HCT116 (cell line): ENCODE results near the gene DCAF5. TPM values are rescaled to one million over a fixed set of nuclear protein-coding genes. Genes with fewer than 3 reads are reported as not detected.

Source experiments
- ATAC-seq: fragments of 200-7000 bp; cut with Tn5 transposase; 2 replicates; pipeline ENCODE4 v1.9.1; 2020; ENCODE audit warnings: mild to moderate bottlenecking, moderate library complexity
- BruUV-seq: library from RNA; stranded (reverse); fragments of 400-500 nt; replicated peaks from 2 replicates; lab custom pipeline; 2021; lab: Mats Ljungman, UMichigan
- CTCF ChIA-PET: fragments of 300-600 bp; sonication (Branson Sonifier 250); formaldehyde crosslinking; loops from one replicate; lab custom pipeline; 2021; ENCODE audit warnings: antibody characterized with exemption; lab: Charles Lee
- POLR2A ChIA-PET: fragments of 300-600, 350-600 bp; sonication (Branson Sonifier 250); formaldehyde crosslinking; loops from one replicate; lab custom pipeline; 2021; ENCODE audit warnings: antibody characterized with exemption; lab: Charles Lee
- RAD21 ChIA-PET, 2 experiments: fragments of 300-600 bp; sonication (Branson Sonifier 250); formaldehyde crosslinking; loops; one replicate each; lab custom pipeline; 2023; ENCODE audit warnings: low total read pairs in 2 of 2; ENCODE audit not compliant: uncharacterized antibody in 2 of 2, unreplicated experiment in 2 of 2, low non-redundant PET in 1 of 2; lab: Charles Lee
- DNase-seq: peaks from one replicate; pipeline ENCODE4 v3.0.0-alpha.2; 2010; ENCODE audit warnings: low read depth, low spot score
- H2AFZ ChIP-seq: fragments of 200-600 bp; shearing (Covaris generic), sonication (generic); 2 replicates; pipeline ENCODE4 v1.6.1; 2017; ENCODE audit warnings: low read depth, mixed run types, mixed read lengths, antibody characterized with exemption, low read length; ENCODE audit not compliant: poor library complexity, severe bottlenecking
- H3K27ac ChIP-seq: 2 replicates; pipeline ENCODE4 v1.5.1; 2012; ENCODE audit warnings: low read depth, low read length
- H3K27me3 ChIP-seq: fragments of 200-600 bp; sonication (generic); 2 replicates; pipeline ENCODE4 v1.6.1; 2016; ENCODE audit warnings: mixed run types, low read length, mixed read lengths; ENCODE audit not compliant: insufficient read depth
- H3K36me3 ChIP-seq, 2 experiments: fragments of 200-500 bp in 1 of 2; fragments of 200-600 bp in 1 of 2; sonication (Bioruptor generic) in 1 of 2; sonication (generic) in 1 of 2; 2 replicates each; pipeline versions ENCODE4 v1.5.1 to v1.6.1; 2014 to 2016; ENCODE audit warnings: low read length in 2 of 2, inconsistent platforms in 1 of 2, mixed read lengths in 1 of 2, mixed run types in 1 of 2; ENCODE audit not compliant: insufficient read depth in 2 of 2, control insufficient read depth in 1 of 2
- H3K4me1 ChIP-seq, 2 experiments: fragments of 200-600 bp in 1 of 2; sonication (generic) in 1 of 2; 2 replicates each; pipeline versions ENCODE4 v1.5.1 to v1.6.1; 2012 to 2017; ENCODE audit warnings: low read length in 2 of 2, inconsistent platforms in 1 of 2, mild to moderate bottlenecking in 1 of 2, mixed read lengths in 1 of 2, mixed run types in 1 of 2, moderate library complexity in 1 of 2; ENCODE audit not compliant: insufficient read depth in 2 of 2, control insufficient read depth in 1 of 2
- H3K4me2 ChIP-seq: fragments of 200-600 bp; sonication (generic); 2 replicates; pipeline ENCODE4 v1.6.1; 2017; ENCODE audit warnings: mixed run types, low read length, mixed read lengths
- H3K4me3 ChIP-seq, 2 experiments: fragments of 200-600 bp in 1 of 2; sonication (generic) in 1 of 2; replicated peaks in 1 of 2; 2 replicates each; pipeline ENCODE4 v1.5.1; 2011 to 2016; ENCODE audit warnings: low read length in 2 of 2, control low read depth in 1 of 2, low read depth in 1 of 2, mild to moderate bottlenecking in 1 of 2, mixed read lengths in 1 of 2, mixed run types in 1 of 2
- H3K79me2 ChIP-seq: fragments of 200-600 bp; sonication (generic); 2 replicates; pipeline ENCODE4 v1.6.1; 2017; ENCODE audit warnings: mild to moderate bottlenecking, mixed run types, low read length, moderate library complexity, mixed read lengths; ENCODE audit not compliant: insufficient read depth
- H3K9ac ChIP-seq: fragments of 200-600 bp; sonication (generic); 2 replicates; pipeline ENCODE4 v1.6.1; 2016; ENCODE audit warnings: low read length, mixed read lengths
- H3K9me2 ChIP-seq: fragments of 200-600 bp; sonication (generic), shearing (Covaris generic); 2 replicates; pipeline ENCODE4 v1.6.1; 2017; ENCODE audit warnings: mixed run types, mild to moderate bottlenecking, moderate library complexity; ENCODE audit not compliant: insufficient read depth
- H3K9me3 ChIP-seq, 2 experiments: fragments of 200-500 bp in 1 of 2; fragments of 200-600 bp in 1 of 2; sonication (Bioruptor generic) in 1 of 2; sonication (generic) in 1 of 2; 2 replicates each; pipeline ENCODE4 v1.6.1; 2014 to 2017; ENCODE audit warnings: low read length in 2 of 2, mixed read lengths in 2 of 2, inconsistent platforms in 1 of 2, low read depth in 1 of 2, mild to moderate bottlenecking in 1 of 2, mixed run types in 1 of 2, moderate library complexity in 1 of 2; ENCODE audit not compliant: control insufficient read depth in 1 of 2, insufficient read depth in 1 of 2
- H4K20me1 ChIP-seq: fragments of 200-600 bp; sonication (generic), shearing (Covaris generic); 2 replicates; pipeline ENCODE4 v1.6.1; 2017; ENCODE audit warnings: mixed run types, mild to moderate bottlenecking, moderate library complexity; ENCODE audit not compliant: insufficient read depth
- CEBPB ChIP-seq: IDR thresholded peaks from 2 replicates; pipeline ENCODE4 v1.6.1; 2012; ENCODE audit warnings: low read depth
- EGR1 ChIP-seq: IDR thresholded peaks from 2 replicates; pipeline ENCODE4 v1.6.1; 2012; ENCODE audit warnings: low read depth
- ELF1 ChIP-seq: IDR thresholded peaks from 2 replicates; pipeline ENCODE4 v1.6.1; 2012; ENCODE audit warnings: low read depth, borderline replicate concordance
- EZH2 ChIP-seq: fragments of 200-600 bp; sonication (generic); IDR thresholded peaks from 2 replicates; pipeline ENCODE4 v1.6.1; 2017; ENCODE audit warnings: antibody characterized with exemption, mixed run types
- EZH2phosphoT487 ChIP-seq: fragments of 200-600 bp; IDR thresholded peaks from 2 replicates; pipeline ENCODE4 v1.6.1; 2018; ENCODE audit warnings: antibody characterized with exemption, borderline replicate concordance
- FOSL1 ChIP-seq: IDR thresholded peaks from 2 replicates; pipeline ENCODE4 v1.6.1; 2012; ENCODE audit warnings: low read depth
- JUND ChIP-seq: IDR thresholded peaks from 2 replicates; pipeline ENCODE4 v1.6.1; 2012
- POLR2A ChIP-seq: IDR thresholded peaks from 2 replicates; pipeline ENCODE4 v1.7.0; 2011; ENCODE audit warnings: borderline replicate concordance; ENCODE audit not compliant: insufficient read depth, insufficient read length; ENCODE audit errors: extremely low read depth
- RAD21 ChIP-seq: IDR thresholded peaks from 2 replicates; pipeline ENCODE4 v1.6.1; 2012; ENCODE audit warnings: low read depth, mild to moderate bottlenecking
- SIN3A ChIP-seq: IDR thresholded peaks from 2 replicates; pipeline ENCODE4 v1.6.1; 2012; ENCODE audit warnings: low read depth
- SRF ChIP-seq: IDR thresholded peaks from 2 replicates; pipeline ENCODE4 v1.6.1; 2012; ENCODE audit warnings: low read depth
- YY1 ChIP-seq: IDR thresholded peaks from 2 replicates; pipeline ENCODE4 v1.6.1; 2011; ENCODE audit warnings: low read length, low read depth, moderate library complexity, mild to moderate bottlenecking; ENCODE audit not compliant: insufficient replicate concordance; ENCODE audit errors: extremely low read depth
- ZNF274 ChIP-seq: fragments of 200-500 bp; sonication (Bioruptor generic); IDR thresholded peaks from 2 replicates; pipeline ENCODE4 v1.6.1; 2014; ENCODE audit warnings: mild to moderate bottlenecking, low read depth, low read length, inconsistent platforms
- intact Hi-C: fragments of 100-400 bp; cut with micrococcal nuclease; formaldehyde crosslinking; loops from 2 replicates; pipeline ENCODE4 v1.10.0; 2022
- total RNA-seq: library from RNA; stranded (reverse); gene quantifications from one replicate; pipeline ENCODE4 v1.2.1, GENCODE V29; 2021; ENCODE audit not compliant: unreplicated experiment
- TF ChIP-seq, protein P1 (sequence below): IDR thresholded peaks from 2 replicates; pipeline ENCODE4 v1.6.1; 2012
- TF ChIP-seq, protein P2 (sequence below), 3 experiments: fragments of 200-600 bp in 1 of 3; sonication (generic) in 1 of 3; IDR thresholded peaks in 2 of 3; conservative IDR thresholded peaks in 1 of 3; 2 replicates each; pipeline ENCODE4 v1.5.1; 2012 to 2017; ENCODE audit warnings: low read depth in 2 of 3, low read length in 2 of 3, antibody characterized with exemption in 1 of 3, borderline replicate concordance in 1 of 3, control low read depth in 1 of 3, mild to moderate bottlenecking in 1 of 3, mixed read lengths in 1 of 3, mixed run types in 1 of 3, moderate library complexity in 1 of 3; ENCODE audit not compliant: insufficient read depth in 1 of 3
- TF ChIP-seq, protein P3 (sequence below): IDR thresholded peaks from 2 replicates; pipeline ENCODE4 v1.6.1; 2012; ENCODE audit warnings: low read depth
- TF ChIP-seq, protein P4 (sequence below): IDR thresholded peaks from 2 replicates; pipeline ENCODE4 v1.6.1; 2011; ENCODE audit warnings: mild to moderate bottlenecking, low read length, moderate library complexity; ENCODE audit not compliant: insufficient replicate concordance; ENCODE audit errors: extremely low read depth
- TF ChIP-seq, protein P5 (sequence below): IDR thresholded peaks from 2 replicates; pipeline ENCODE4 v1.6.1; 2012

The DCAF5 gene
- total RNA-seq, 1 experiment from 2014 or later = 27.1 TPM

DNA sequence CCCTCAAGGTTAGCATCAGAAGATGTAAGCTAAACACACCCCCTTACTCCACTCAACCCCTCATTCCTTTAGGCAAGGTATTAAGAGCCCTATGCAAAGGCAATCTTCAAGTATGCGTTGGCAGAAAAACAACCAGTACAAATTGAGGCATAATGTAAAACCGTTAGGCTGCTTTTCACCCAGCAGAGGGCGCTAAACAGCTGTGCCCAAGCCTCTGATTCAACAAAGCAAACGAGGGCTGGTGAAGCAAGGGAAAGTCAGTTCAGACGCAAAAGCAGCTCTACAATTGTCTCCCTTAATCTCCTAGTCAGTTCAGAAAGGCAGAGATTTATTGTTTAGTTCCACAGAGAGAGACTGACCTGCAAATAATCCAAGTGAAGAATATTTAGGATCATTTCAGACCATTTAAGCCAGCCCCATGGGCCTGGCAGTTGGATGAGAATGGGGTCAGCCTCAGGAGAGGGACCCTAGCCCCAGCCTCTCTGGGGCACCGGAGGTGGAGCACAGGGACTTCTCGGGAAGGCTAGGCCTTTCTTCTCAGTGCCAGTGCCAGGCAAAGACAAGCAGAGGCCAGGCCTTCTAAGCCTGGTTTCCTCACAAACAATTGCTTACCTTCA, 23.5 kb downstream of the DCAF5 start (continued):
- TF ChIP-seq, protein P1, sequence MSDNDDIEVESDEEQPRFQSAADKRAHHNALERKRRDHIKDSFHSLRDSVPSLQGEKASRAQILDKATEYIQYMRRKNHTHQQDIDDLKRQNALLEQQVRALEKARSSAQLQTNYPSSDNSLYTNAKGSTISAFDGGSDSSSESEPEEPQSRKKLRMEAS = no peak
- peak; percentile 39 for TF ChIP-seq YY1

DNA sequence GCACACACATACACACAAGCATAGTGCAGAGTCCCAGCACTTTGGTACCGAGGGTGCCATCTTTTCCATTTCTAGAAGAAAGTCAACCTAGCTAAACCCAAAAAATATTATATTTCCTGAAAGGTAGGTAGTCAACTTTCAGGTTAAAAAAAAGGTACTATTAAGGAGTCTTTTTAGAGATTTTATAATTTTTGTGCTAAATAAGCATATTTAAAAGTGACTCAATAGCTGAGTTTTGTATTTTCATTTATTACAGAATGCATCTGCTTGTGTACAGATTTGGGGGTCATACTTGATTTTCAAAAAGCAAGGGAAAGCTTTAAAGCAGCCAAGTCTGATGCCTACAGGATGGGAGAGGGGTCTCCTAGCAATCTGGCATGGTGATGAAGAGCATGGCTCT, 34.6 kb downstream of the DCAF5 start:
- no peak overlapping the region for H3K4me2 ChIP-seq
- DNase-seq (no peak), ATAC-seq (no peak)
- BruUV-seq = no TSS peak
- intact Hi-C loops = no loop called here
- H3K27me3 ChIP-seq = no peaks in the 10 kb centered on the region
- no peak overlapping the region for H3K27ac ChIP-seq
- no peak overlapping the region for H3K4me3 ChIP-seq
- H2AFZ ChIP-seq = no peak overlapping the region
- POLR2A ChIA-PET = no interaction called here
- no peak overlapping the region for H3K9ac ChIP-seq
- H3K79me2 ChIP-seq = no peaks in the 10 kb centered on the region
- H3K36me3 ChIP-seq = peaks cover 0 to 6% of the 10 kb centered on the region in 2 experiments; a peak in 2 of 4 replicates
- RAD21 ChIA-PET = no interaction called here
- no peaks in the 10 kb centered on the region for H3K9me3 ChIP-seq
- CTCF ChIA-PET = interaction anchor here (2.3 kb wide), 1 partner anchor 11 kb away, joined by 9 read pairs; no protein-coding TSS in a partner anchor
- no peaks in the 10 kb centered on the region for H3K4me1 ChIP-seq
- no peaks in the 10 kb centered on the region for H4K20me1 ChIP-seq
- no peaks in the 10 kb centered on the region for H3K9me2 ChIP-seq
- TF ChIP-seq RAD21 (no peak), FOSL1 (no peak), SIN3A (no peak), YY1 (no peak), EZH2 (no peak), POLR2A (no peak), SRF (no peak), ZNF274 (no peak), ELF1 (no peak), EGR1 (no peak), EZH2phosphoT487 (no peak), CEBPB (no peak), JUND (no peak)
- TF ChIP-seq, protein P2, sequence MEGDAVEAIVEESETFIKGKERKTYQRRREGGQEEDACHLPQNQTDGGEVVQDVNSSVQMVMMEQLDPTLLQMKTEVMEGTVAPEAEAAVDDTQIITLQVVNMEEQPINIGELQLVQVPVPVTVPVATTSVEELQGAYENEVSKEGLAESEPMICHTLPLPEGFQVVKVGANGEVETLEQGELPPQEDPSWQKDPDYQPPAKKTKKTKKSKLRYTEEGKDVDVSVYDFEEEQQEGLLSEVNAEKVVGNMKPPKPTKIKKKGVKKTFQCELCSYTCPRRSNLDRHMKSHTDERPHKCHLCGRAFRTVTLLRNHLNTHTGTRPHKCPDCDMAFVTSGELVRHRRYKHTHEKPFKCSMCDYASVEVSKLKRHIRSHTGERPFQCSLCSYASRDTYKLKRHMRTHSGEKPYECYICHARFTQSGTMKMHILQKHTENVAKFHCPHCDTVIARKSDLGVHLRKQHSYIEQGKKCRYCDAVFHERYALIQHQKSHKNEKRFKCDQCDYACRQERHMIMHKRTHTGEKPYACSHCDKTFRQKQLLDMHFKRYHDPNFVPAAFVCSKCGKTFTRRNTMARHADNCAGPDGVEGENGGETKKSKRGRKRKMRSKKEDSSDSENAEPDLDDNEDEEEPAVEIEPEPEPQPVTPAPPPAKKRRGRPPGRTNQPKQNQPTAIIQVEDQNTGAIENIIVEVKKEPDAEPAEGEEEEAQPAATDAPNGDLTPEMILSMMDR (IDR thresholded peaks at IDR 0.05 in 2 of 3, conservative IDR thresholded peaks at IDR 0.05 in 1 of 3; ENCODE audit: borderline replicate concordance in 1 of 3, insufficient read depth in 1 of 3, low read depth in 2 of 3, low read length in 2 of 3) = no peak
- TF ChIP-seq, protein P3, sequence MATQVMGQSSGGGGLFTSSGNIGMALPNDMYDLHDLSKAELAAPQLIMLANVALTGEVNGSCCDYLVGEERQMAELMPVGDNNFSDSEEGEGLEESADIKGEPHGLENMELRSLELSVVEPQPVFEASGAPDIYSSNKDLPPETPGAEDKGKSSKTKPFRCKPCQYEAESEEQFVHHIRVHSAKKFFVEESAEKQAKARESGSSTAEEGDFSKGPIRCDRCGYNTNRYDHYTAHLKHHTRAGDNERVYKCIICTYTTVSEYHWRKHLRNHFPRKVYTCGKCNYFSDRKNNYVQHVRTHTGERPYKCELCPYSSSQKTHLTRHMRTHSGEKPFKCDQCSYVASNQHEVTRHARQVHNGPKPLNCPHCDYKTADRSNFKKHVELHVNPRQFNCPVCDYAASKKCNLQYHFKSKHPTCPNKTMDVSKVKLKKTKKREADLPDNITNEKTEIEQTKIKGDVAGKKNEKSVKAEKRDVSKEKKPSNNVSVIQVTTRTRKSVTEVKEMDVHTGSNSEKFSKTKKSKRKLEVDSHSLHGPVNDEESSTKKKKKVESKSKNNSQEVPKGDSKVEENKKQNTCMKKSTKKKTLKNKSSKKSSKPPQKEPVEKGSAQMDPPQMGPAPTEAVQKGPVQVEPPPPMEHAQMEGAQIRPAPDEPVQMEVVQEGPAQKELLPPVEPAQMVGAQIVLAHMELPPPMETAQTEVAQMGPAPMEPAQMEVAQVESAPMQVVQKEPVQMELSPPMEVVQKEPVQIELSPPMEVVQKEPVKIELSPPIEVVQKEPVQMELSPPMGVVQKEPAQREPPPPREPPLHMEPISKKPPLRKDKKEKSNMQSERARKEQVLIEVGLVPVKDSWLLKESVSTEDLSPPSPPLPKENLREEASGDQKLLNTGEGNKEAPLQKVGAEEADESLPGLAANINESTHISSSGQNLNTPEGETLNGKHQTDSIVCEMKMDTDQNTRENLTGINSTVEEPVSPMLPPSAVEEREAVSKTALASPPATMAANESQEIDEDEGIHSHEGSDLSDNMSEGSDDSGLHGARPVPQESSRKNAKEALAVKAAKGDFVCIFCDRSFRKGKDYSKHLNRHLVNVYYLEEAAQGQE = no peak
- TF ChIP-seq, protein P4, sequence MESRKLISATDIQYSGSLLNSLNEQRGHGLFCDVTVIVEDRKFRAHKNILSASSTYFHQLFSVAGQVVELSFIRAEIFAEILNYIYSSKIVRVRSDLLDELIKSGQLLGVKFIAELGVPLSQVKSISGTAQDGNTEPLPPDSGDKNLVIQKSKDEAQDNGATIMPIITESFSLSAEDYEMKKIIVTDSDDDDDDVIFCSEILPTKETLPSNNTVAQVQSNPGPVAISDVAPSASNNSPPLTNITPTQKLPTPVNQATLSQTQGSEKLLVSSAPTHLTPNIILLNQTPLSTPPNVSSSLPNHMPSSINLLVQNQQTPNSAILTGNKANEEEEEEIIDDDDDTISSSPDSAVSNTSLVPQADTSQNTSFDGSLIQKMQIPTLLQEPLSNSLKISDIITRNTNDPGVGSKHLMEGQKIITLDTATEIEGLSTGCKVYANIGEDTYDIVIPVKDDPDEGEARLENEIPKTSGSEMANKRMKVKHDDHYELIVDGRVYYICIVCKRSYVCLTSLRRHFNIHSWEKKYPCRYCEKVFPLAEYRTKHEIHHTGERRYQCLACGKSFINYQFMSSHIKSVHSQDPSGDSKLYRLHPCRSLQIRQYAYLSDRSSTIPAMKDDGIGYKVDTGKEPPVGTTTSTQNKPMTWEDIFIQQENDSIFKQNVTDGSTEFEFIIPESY = no peak
- TF ChIP-seq, protein P5, sequence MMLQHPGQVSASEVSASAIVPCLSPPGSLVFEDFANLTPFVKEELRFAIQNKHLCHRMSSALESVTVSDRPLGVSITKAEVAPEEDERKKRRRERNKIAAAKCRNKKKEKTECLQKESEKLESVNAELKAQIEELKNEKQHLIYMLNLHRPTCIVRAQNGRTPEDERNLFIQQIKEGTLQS = no peak
